Spleen (tissue), 7 donors: ENCODE data around the gene CEP55.

ENCODE experiments used
- POLR2A ChIP-seq, 3 donors: fragments of 450-650 bp; IDR thresholded peaks; one replicate each; pipeline ENCODE4 v1.5.1; 2017; ENCODE audit warnings: antibody characterized with exemption in 3 of 3, mild to moderate bottlenecking in 1 of 3
- POLR2AphosphoS5 ChIP-seq, 3 donors: sonication (generic); formaldehyde crosslinking; IDR thresholded peaks; one replicate each; pipeline ENCODE4 v1.5.1; 2017; ENCODE audit warnings: antibody characterized with exemption in 3 of 3
- TF ChIP-seq, protein P1 (sequence below), 11 experiments: fragments of 200-600 bp in 7 of 11; fragments of 450-650 bp in 4 of 11; sonication (generic) in 4 of 11; IDR thresholded peaks in 8 of 11; conservative IDR thresholded peaks in 3 of 11; 1 replicate in 7 of 11; 2 replicates in 4 of 11; pipeline versions ENCODE4 v1.4.0 to v1.8.0; 2016 to 2021; ENCODE audit warnings: antibody characterized with exemption in 11 of 11, inconsistent platforms in 4 of 11, mild to moderate bottlenecking in 1 of 11
- donor health status: DM: no; HTN: no; CAD: no; lungs with moderate emphysema.
- donor health status: DM: no; HTN: no; CAD: no.
- donor health status: DM: no; HTN: no; CAD: no.

DNA sequence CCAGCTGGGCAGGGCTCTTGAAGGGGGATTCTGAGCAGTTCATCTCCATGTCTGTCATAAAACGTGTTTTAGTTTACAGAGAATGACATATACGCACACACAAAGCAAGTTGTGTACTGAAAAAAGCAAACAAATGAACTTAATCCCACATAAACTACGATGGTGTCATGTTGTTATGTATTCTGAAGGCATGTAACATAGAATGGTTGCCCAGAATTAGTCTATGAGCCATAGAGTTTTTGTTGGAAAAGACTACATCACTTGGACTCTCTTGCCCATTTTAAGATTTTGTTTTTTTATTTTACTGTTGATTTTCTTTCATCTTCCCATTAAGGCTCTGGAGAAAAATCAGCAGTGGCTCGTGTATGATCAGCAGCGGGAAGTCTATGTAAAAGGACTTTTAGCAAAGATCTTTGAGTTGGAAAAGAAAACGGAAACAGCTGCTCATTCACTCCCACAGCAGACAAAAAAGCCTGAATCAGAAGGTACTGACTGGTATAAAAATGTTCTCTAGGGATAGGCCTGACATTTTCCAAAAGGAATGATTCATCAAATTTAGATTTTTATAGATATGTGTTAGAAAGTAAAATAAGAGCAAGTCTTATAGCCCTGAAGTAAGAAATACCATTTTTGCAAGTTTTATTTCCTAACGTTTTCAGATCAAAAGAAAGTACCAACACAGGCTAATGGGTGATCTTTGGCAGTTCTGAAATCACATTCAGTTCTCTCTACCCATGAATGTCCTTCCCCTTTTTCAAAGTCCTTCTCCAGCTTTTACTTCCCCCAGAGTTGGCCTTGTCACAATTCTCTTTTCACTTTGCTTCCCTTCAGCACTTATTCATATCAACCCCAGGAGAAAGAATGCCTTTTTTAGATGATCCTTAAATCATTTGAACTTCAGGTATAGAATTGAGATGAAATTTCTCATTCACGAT lies 18.9 kb downstream of the CEP55 start:
- TF ChIP-seq, protein P1, sequence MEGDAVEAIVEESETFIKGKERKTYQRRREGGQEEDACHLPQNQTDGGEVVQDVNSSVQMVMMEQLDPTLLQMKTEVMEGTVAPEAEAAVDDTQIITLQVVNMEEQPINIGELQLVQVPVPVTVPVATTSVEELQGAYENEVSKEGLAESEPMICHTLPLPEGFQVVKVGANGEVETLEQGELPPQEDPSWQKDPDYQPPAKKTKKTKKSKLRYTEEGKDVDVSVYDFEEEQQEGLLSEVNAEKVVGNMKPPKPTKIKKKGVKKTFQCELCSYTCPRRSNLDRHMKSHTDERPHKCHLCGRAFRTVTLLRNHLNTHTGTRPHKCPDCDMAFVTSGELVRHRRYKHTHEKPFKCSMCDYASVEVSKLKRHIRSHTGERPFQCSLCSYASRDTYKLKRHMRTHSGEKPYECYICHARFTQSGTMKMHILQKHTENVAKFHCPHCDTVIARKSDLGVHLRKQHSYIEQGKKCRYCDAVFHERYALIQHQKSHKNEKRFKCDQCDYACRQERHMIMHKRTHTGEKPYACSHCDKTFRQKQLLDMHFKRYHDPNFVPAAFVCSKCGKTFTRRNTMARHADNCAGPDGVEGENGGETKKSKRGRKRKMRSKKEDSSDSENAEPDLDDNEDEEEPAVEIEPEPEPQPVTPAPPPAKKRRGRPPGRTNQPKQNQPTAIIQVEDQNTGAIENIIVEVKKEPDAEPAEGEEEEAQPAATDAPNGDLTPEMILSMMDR (IDR thresholded peaks at IDR 0.05 in 8 of 11, conservative IDR thresholded peaks at IDR 0.05 in 3 of 11): no peak
- TF ChIP-seq POLR2A (IDR thresholded peaks at IDR 0.05) (no peak), POLR2AphosphoS5 (IDR thresholded peaks at IDR 0.05) (no peak)
